ENCODE data around the gene YWHAE.

DNA sequence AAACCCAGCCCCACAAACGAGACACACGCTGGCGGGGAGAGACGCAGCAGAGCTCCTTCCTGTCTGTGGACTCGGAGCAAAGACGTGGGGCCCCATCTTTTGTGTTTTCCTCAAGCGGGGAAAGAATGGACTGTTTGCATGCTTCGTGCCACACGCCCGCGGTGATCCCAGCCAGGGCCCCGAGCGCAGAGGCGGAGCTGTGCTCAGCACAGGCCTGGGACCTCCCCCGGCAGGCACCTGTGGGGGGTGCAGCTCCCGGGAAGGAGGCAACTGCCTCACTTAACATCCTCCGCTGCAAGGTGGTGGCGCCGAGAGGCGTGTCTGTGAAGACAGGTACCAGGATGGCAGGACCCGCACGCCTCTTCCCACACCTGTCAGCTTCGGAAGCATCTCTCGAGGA, 101.4 kb downstream of the YWHAE start:
- TF ChIP-seq TEAD4 (CRISPR knock-in tag; IDR thresholded peaks at IDR 0.05), result no peak
- peak; percentile 52; the same call in 1 of the 2 replicates for TF ChIP-seq ETV6 (CRISPR knock-in tag; IDR thresholded peaks at IDR 0.05)
- TF ChIP-seq, protein P1, sequence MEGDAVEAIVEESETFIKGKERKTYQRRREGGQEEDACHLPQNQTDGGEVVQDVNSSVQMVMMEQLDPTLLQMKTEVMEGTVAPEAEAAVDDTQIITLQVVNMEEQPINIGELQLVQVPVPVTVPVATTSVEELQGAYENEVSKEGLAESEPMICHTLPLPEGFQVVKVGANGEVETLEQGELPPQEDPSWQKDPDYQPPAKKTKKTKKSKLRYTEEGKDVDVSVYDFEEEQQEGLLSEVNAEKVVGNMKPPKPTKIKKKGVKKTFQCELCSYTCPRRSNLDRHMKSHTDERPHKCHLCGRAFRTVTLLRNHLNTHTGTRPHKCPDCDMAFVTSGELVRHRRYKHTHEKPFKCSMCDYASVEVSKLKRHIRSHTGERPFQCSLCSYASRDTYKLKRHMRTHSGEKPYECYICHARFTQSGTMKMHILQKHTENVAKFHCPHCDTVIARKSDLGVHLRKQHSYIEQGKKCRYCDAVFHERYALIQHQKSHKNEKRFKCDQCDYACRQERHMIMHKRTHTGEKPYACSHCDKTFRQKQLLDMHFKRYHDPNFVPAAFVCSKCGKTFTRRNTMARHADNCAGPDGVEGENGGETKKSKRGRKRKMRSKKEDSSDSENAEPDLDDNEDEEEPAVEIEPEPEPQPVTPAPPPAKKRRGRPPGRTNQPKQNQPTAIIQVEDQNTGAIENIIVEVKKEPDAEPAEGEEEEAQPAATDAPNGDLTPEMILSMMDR (IDR thresholded peaks at IDR 0.05), result no peak
- no peak for TF ChIP-seq SP1 (CRISPR knock-in tag; conservative IDR thresholded peaks at IDR 0.05)
- TF ChIP-seq NFE2L1 (CRISPR knock-in tag; IDR thresholded peaks at IDR 0.05), result no peak
- TF ChIP-seq USF2 (CRISPR knock-in tag; IDR thresholded peaks at IDR 0.05), result no peak
- TF ChIP-seq NR2C2 (CRISPR knock-in tag; IDR thresholded peaks at IDR 0.05), result no peak
- no peak for TF ChIP-seq GRHL2 (CRISPR knock-in tag; IDR thresholded peaks at IDR 0.05; ENCODE audit: insufficient replicate concordance, severe bottlenecking)
- no peak for TF ChIP-seq ZNF423 (CRISPR knock-in tag; IDR thresholded peaks at IDR 0.05)
- TF ChIP-seq EMX1 (CRISPR knock-in tag; IDR thresholded peaks at IDR 0.05), result no peak
- TF ChIP-seq ARID4B (CRISPR knock-in tag; IDR thresholded peaks at IDR 0.05; ENCODE audit: borderline replicate concordance), result no peak
- 0 out of 2 replicates have a peak, but pooled peaks have one; percentile 35 for TF ChIP-seq ZBTB21 (CRISPR knock-in tag; IDR thresholded peaks at IDR 0.05; ENCODE audit: borderline replicate concordance)

Measured in WTC11 (cell line).